GDM1 (cell line): ENCODE measurements around the gene SDK2.
A peak's percentile ranks its signal among the peaks of the same experiment; 100 is the strongest.

Source experiments
- DNase-seq: peaks from one replicate; lab custom pipeline; 2025; lab: John Stamatoyannopoulos, UW

Gene SDK2

DNA sequence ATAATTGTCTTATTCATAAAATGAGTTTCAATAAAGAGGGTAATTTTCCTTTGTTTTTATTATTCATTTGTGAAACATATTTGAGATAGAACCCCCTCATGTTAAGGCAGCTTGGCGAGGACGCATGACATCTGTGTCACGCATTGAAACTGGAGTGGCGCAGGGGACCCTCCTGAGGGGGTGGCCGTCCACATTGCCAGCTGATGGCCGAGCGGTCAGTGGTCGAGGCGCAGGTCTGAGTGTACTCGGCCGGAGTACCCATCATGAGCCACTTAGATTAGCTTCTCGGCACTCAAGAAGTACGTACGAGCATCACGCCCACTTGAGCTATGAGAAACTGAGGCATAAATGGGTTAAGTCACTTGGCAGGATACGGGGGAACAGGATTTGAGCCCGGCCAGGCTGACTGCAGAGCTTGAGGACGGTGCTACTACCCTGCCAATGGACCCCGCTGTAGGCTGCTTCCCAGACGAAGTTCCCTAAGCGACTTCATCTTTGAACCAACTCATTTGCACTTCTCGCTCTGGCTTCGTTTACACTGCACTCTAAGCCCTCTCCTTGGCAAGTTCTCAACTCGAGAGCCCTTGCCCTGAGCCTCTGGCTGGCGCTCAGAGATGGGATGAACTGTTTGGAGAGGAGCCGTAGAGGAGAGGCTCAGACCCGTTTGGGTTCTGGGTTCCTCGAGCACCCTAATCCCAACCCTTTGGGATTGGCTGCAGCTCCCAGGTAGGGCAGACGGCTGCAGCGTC, 91.8 kb downstream of the SDK2 start:
- no peak for DNase-seq

DNA sequence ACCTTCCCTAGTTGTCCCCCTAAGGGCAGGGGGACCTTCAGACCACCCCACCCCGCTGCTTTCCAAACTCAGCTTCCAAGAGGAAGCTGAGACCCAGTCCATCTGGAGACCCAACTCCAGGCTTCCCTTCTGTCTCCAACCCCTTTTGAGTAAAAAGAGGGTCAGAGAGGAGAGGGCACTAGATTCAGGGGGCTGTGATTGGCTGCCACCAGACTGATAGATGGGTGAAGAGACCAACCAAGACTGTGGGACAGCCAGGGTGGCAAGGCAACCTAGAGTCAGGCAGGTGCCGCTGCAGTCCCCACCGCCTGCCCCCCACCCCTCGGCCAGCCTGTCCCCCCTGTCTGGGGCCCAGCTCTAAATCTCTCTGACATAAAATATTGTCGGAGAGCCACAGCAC, 92.5 kb downstream of the SDK2 start:
- no peak for DNase-seq

DNA sequence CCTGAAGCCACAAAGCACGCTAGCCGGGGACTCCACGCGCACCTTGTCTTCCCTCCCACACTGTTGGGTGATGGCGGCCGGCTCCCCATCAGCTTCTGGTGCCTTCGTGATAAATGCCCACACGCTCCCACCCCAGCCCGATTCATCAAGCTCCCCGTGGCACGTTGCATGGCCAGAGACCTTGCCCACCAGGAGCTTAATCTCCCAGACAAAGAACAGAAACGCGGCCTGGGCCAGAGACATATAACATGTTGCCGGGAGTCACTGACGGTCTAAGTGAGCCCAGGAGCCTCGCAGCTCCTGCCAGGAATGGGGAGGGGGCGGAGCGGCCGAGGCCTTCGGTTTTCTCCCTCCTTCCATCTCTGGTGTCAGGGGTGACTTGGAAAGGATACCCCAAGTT, 93.1 kb downstream of the SDK2 start:
- no peak for DNase-seq

- DNase-seq = no peak
Measured at GRCh38 chr17:73550556-73550955, 93.7 kb downstream of the SDK2 start.

- no peak for DNase-seq
Measured at GRCh38 chr17:73549841-73550430, 94.3 kb downstream of the SDK2 start.

GRCh38 chr17:73548620-73549311, 95.5 kb downstream of the SDK2 start:
- no peak for DNase-seq

- no peak for DNase-seq
Measured at GRCh38 chr17:73547790-73548189, 96.5 kb downstream of the SDK2 start.

- DNase-seq = peak; percentile 71
Measured at GRCh38 chr17:73546770-73547536, 97.3 kb downstream of the SDK2 start.

DNA sequence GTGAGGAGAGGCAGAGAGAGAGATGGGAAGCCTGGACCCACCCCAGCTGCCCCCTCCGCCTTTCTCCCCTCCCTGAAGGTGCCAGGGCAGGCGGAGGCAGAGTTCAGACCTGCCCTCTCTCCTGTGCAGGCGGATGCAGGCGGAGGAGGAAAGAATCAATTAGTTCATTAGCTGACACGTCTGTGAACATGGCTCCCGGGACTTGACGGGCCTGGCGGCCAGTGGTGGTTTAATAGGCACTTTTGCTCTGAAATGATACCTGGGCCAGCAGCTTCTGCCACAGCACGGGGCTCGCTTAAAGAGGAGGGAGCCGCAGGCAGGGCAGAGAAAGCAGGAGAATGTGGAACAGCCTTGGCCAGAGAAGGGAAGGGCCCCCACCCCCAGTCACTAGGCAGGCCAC, 98.1 kb downstream of the SDK2 start:
- DNase-seq = no peak

GRCh38 chr17:73545109-73546032, 98.9 kb downstream of the SDK2 start:
- DNase-seq = no peak

- DNase-seq = no peak
Measured at GRCh38 chr17:73544333-73544732, 99.9 kb downstream of the SDK2 start.

GRCh38 chr17:73542323-73542722, 101.9 kb downstream of the SDK2 start:
- no peak for DNase-seq

- no peak for DNase-seq
Measured at GRCh38 chr17:73541561-73541981, 102.7 kb downstream of the SDK2 start.

GRCh38 chr17:73541111-73541510, 103.1 kb downstream of the SDK2 start:
- DNase-seq = no peak

DNA sequence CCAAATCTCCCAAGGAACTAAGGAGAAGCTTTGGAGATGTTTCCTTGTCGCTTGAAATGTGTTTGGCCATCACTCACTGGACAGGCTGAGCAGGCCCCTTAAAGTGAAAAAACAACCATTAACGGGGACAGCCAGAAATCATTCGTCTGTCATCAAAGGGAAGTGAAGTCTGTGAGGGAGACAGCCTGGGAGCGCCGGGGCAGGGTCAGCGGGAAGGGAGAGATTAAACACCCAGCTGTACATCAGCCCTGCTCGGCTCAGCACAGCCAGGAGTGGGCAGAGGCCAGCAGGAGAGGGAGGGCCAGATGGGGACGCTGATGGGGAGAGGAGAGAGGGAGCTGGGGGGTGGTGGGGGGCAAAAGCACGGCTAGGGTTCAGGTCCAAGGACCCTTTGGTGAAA, 105.1 kb downstream of the SDK2 start:
- no peak for DNase-seq

DNA sequence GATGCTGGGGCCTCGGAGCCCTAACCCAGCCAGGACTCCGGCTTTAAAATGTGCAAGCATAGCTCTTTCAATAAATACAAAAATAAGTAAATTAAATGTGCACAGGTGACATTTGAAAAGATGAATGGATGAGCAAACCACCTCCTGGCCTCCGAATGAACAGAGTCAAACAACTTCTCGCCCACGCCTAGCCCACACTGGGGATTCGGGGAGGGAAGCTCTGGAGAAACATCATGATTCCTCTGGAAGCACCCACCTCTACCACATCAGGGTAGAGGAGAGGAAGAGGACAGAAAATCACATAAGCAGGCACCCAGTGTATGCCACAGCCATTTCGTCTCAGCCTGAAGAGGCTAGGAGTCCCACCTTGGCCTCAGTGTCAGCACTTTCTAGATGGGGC, 105.8 kb downstream of the SDK2 start:
- no peak for DNase-seq

- no peak for DNase-seq
Measured at GRCh38 chr17:73536700-73537605, 107.3 kb downstream of the SDK2 start.

GRCh38 chr17:73535746-73536145, 108.5 kb downstream of the SDK2 start:
- no peak for DNase-seq

DNA sequence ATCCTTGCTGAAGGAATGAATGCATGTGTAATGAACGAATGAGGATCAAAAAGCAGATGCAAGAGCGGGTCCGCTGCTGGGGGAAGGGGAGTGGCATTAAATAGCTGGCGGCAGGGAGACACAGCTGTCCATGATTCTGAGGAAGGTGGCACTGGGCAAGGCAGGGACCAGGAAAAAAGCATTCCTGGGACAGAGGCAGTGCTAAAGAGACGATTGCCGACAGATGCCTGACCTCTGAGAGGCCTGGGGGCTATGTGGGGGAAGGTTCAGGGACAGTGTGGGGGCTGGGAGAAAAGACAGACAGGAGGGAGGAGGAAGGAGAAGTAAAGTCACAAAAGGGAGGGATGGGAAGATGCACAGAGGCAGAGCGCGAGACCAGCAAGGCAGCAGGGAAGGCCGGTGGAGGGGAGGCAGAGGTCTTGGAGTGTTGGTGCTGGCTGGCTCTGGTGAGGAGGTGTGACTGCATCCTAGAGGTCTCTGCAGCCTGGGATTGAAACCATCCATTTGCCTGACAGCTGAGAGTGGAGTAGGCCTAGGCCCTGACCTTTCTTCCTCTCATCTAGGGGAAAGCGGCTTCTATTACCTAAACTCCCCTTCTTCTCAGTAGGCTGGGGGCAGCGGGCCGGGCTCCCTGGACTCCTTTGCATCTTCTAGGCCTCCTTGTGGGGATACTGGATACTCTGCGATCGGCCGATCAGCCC, 109.9 kb downstream of the SDK2 start:
- DNase-seq = no peak

DNA sequence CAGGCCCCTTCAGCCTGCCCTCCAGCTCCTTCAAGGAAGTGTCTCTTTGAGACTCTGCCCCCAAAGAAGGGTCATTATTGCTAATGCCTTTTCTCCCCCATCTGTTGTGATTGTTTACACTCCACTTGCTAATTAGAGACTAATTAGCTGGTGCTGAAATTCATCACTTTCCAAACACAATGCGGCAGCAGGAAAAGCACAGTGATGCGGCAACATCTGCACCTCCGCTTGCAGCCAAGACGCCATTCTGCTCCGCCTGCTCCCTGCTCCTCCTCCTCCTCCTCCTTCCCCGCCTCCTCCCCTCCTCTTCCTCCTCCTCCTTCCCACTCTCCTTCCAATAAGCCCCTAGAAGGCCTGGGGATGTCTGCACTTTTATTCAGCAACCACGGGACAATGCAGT, 110.5 kb downstream of the SDK2 start:
- no peak for DNase-seq
